CD4-positive, alpha-beta T cell treated with Interleukin-15 for 1 hour (primary cell): ENCODE measurements around the gene IFNK.
"Not testable (repeated sequence)": the region's sequence is repeated elsewhere in the genome, so short reads cannot be mapped to it uniquely, and the experiment has no call there.

Source experiments
- DNase-seq: peaks from one replicate; pipeline ENCODE4 v3.0.0-alpha.2; 2020

Gene IFNK, protein sequence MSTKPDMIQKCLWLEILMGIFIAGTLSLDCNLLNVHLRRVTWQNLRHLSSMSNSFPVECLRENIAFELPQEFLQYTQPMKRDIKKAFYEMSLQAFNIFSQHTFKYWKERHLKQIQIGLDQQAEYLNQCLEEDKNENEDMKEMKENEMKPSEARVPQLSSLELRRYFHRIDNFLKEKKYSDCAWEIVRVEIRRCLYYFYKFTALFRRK

DNA sequence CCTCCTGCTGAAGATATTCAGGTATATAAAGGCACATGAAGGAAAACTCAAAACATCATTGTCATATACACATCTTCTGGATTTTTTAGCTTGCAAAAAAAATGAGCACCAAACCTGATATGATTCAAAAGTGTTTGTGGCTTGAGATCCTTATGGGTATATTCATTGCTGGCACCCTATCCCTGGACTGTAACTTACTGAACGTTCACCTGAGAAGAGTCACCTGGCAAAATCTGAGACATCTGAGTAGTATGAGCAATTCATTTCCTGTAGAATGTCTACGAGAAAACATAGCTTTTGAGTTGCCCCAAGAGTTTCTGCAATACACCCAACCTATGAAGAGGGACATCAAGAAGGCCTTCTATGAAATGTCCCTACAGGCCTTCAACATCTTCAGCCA lies at the start of gene IFNK:
IFNK (plus strand) TSS at position 55 of the 400 bp plus-strand sequence; CDS start at position 102, 47 bp downstream.
- no peak for DNase-seq

DNA sequence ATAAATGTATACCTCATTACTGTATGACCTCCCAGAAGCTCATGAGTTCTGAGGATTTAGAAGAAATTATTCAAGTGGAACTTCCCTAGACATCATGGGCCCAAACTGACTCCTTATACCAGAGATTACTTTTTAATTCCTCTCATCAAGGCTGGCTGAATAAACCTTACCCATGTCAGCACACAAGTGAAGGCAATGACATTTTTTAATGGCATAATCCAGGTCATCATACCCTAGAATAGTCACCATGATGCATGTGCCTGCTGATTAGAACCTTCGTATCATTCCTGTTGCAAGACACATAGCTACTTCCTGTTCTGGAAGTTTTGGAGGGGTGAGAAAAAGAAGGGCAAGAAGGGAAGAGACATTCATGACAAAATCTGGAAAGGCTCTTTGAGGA lies 49.8 kb upstream of the IFNK start:
- DNase-seq: no peak

DNA sequence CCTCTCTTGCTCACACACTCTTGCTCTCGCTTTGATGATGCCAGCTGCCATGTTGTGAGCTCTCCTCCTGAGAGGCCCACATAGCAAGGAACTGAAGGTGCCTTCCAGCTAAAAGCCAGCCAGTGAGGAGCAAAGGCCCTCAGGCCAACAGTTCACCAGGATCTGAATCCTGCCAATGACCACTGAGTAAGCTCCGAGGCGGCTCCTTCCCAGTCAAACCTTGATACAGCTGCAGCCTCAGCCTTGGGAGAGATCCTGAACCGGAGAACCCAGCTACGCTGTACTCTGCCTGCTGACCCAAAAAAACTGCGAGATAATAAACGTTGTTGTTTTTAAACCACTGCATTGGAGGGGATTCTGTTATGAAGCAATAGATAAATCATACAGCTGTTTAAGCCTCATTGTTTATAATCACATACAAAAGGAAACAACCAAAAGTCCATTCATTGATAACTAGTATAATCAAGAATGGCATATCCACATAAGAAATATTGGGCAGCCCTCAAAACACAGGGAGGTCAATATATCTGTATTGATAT lies 49.0 kb upstream of the IFNK start:
- no peak for DNase-seq

DNA sequence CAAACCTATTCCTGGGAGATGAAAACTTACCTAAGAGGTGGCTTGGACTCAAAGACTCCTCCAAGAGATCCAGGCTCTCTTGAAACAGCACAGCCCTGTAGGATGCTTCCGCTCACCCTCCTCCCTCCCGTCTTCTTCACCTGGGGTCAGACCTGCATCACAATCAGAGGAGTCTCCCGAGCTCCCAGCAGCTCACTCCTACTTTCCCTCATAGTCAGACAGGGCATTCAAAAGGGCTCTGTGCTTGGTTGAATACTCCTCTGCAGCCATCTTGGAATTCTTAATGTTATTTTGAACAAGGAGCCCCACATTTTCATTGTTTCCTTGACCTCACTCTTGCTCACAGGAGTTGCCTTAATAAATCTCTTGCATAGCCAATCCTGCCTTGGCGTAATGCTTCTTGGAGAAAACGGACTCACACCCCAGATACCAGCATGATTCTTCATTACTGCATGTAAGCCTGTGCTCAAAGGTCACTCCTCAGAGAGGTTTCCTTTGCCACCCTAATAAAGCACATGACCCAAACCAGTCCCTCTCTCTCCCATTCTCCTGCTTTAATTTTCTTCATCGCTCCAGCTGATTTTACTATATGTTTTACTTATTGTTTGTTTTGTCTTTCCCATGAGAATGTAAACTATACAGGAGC lies 47.1 kb upstream of the IFNK start:
- DNase-seq: no peak

DNA sequence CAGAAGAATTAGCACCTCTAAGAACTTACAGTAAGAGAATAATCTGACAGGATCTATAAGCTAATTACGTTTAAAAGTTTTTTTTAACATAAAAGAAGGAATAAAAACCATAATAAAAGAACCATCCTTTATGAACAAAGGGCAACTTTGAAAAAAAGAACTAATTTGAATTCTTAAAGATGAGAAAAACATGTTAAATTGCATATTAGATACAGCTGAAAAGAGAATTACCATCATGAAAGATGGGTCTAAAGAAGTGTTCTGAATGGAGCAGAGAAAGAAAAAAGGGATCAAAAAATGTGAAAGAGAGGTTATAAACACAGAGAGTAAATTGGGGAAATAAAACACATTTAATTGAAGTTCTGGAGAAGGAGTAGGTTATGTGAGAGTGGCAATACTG lies 45.8 kb upstream of the IFNK start:
- DNase-seq: no peak

DNA sequence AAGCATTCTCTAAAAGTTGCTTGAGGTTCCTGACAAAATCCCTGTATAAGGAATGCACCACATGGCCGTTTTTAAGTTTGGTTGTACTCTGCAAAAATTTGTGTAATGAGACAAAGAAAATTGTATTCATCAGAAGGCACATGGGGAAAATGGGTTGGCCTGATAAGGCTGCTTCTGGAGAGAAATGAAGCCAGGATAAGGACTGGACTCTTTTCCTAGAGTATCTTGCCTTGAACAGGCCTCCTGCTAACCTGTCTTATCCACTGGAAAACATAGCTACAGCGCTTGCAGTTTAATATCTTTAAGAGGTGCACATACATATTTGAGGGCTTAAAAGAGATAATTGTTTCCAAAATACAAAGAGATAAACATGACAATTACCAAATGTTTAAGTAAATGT lies 41.4 kb upstream of the IFNK start:
- DNase-seq: no peak

DNA sequence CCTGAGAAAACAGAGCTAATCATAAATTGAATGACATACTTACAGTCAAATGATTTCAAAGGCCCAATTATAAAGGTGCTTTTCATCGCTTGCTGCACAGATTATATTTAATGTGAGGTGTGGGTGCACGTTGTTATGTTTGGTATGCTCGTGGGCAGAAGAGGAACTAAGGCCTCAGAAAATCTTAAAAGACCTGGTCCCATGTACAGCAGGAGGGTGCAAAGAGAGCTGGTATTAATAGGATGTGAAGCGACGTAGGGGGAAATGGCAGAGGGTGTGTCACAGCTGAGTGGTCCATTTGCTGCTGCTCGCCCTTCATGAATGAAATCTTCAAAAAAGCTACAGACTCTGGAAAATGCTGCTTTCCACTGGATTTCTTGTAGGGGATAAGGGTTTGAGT lies 40.5 kb upstream of the IFNK start:
- no peak for DNase-seq

DNA sequence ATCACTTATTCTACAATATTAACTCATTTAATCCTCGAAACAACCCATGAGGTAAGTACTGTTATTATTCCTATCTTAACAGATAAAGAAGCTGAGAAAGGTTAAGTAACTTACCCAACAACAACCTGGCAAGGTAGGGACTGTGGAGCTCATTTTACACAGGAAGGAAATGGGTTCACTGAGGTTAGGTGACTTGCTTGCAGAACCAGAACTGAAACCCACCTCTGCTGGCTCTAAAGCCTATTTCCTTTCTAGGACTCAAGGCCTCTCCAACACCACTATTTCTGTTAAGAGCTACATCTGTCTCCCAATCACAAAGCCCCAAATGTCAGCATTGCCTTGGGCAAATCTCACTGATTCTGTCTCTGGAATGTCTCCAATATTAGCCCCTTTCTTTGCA lies 38.9 kb upstream of the IFNK start:
- DNase-seq: no peak

DNA sequence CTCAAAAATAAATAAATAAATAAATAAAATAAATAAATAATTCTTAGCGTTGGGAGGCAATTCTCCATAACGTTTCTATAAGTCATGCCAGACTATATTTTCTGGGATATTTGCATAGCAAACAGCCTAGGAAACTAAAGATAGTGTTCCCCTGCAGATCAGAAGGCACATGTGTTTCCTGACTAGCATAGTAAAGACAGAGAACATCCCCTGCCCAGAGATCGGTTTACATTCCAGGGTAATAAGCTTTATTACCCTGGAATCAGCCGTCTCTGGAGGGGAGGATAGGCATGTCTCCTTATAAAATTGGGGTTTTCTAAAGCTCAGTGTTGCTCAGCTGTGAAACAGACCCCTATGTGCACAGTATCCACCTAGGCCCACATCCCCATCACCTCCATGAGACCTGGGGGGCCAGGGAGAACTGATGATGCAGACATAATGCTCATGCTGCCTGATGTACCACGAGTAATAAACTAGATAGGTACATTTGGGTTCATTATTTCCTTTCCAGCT lies 36.9 kb upstream of the IFNK start:
- no peak for DNase-seq

DNA sequence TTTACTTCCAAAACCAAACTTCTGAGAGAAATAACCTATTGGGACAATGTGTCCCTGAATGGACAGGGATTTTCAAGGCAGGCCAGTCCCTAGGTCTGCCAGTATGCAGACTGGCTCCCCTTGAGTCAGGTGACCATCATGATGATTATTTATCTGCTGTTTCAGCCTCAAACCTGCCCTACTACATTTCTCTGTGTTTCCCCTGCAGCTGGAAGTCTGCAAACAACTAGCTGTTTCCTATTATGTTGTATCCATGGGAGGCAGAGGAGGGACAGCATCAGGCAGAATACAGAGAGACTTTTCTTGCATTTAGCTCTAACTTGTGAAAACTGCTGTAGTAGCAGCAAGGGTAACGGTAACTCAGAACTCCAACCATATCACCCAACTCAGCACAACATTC lies 36.2 kb upstream of the IFNK start:
- DNase-seq: no peak

DNA sequence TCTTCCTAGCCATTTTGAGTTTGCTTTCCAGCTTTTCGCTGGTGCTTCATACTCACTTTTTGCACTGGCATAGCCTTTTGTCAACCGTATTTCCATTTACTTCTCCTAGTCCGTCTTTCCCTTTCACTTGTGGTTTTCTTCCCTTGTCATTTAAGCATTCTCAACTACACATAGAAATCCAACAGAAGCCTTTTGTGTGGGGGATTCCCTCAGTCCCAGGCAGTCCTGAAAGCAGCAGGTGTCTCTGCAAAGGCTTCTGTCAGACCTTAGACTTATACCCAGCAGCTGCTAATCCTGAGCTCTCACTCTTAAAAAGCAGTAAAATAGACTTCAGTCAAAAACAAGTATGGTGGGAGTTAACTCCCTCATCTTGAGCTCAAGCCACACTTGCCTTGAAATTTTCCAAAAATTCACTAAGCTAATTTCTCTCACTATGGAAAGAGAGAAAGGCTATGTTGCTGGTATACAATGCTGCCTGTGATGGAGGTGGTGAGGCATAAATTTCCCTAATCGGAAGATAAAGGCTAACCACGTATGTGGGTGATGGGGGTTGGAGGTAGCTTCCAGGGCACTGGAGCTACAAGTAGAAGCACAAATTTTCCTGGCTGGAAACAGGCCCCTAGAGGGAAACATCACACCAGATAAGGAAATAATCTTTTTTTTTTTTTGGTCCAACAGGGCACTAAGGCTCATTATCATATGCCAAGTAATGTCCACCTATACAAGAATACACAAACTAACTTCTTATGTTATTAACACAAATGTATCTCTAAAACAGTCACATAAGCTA lies 34.8 kb upstream of the IFNK start:
- no peak for DNase-seq

DNA sequence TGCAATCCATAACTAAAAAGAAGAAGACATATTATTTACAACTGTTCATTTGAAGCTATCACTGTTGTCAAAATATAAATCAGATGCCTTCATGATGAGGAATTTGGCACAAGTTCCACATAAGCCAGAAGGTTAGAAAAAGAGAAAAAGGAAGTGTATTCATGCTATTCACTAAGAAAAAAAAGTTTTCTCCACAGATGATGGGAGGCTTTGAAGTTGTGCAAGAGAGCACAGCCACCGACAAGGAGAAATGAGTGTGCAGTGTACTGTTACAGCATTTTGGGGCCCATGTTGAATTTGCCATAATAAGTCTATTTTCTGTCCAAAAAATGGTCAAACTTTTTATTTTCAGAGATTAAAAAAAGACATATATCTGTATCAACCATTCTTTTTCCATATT lies 32.9 kb upstream of the IFNK start:
- no peak for DNase-seq

DNA sequence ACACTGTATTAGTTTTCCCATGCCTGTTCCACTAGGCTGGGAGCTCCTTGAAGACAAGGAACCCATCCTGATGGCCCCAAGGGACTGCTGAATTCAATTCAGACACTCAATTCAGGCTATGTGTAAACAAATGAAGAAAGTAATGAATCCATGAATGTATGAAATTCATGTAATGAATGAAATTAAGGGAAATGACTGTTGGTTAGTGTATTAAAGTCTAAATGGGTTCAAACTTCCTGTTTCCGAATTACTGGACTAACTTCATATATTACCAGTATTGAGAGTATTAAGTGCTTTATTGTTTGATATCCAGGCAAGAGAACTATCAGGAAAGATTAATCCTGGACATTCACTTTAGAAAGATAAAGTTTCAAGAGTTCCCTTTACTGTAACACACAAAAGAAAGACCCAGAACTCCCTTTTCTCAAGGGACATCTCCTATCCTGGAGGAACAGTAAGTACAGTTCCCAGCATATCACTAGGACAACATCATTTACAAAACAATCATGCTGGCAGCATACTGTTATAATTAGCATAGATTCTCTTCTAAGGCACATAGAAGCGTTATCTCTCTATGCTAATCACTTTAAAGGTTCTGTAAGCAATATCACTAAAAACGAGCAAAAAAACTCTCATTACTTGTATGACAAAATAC lies 28.5 kb upstream of the IFNK start:
- no peak for DNase-seq

DNA sequence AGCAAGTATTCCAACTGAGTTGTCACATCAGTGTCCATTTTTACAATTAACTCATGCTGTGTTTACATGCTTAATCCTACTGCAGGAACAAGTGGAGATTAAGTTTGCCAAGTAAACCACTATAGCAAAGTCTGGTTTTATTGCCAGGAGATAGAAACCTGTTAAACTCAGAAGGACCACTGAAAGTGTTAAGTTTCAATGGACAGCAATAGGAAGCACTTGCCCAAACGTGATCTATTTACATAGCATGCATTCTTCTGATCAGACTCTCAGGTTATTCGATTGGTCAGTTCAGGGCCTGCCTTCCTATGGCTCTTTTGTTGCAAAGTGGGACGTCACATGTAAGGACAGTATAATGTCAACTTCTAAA lies 28.0 kb upstream of the IFNK start:
- no peak for DNase-seq

DNA sequence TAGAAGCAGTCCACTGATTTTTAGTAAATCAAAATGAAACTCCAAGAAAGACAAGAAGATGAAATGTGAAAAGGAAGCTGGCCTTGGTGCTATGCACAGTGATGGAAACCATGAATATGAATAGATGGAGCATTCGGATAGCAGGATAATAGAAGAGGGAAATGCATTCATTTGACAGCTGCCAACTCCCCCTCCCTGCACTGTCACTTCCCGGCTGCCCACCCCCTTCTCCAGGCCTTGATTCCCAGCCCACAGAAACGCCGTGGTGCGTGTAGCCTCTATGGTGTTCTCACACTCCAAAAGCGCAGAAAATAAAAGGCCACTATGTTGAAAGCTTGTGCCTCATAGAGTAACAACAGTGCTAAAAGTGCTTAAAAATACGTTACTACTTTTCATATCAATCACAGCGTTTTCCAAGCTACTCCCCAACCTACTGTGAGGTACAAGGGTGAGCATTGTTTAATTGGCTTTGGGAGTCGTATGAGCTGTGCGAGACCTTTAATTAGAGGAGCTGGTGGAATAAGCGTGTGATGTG lies 26.1 kb upstream of the IFNK start:
- no peak for DNase-seq

DNA sequence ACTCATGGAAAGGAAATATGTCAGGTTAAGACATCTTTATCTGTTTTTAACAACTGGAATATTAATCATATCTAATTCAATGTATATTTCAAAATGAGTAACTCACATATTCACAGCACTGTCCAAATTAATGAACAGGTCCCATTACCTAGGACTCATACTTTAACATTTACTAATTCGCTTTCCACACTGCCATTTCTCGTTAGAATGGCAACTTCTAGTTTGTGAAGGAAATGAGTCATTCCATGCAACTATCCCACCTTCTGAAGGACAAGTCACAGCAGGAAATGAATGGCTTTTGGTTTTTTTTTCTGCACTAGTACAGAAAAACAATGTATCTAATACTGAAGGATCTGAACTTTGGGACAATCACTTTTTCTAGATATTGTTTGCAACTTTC lies 24.6 kb upstream of the IFNK start:
- no peak for DNase-seq

DNA sequence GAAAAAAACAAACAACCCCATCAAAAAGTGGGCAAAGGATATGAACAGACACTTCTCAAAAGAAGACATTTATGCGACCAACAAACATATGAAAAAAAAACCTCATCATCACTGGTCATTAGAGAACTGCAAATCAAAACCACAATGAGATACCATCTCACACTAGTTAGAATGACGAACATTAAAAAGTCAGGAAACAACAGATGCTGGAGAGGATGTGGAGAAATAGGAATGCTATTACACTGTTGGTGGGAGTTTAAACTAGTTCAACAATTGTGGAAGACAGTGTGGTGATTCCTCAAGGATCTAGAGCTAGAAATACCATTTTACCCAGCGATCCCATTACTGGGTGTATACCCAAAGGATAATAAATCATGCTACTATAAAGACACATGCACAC lies 23.2 kb upstream of the IFNK start:
- not testable (repeated sequence) for DNase-seq

DNA sequence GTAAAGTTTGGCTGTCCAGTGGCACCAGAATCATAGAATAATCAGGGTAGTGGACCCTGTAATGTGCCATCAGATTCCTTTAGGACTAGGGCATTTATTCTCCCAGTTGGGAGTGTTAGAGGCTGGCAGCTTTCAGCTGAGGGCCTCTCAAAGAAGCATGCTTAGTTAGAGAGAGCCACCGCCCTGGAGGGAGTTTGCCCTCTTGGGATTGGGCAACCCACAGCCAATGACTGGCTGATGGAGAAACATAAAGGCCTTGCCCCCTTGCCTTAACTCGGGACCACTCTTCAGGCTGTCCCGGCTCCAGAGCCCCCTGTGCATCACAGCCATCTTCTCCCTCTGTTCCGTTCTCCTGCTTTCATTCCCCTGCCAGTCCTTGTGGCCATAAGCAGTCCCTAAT lies 20.5 kb upstream of the IFNK start:
- no peak for DNase-seq

DNA sequence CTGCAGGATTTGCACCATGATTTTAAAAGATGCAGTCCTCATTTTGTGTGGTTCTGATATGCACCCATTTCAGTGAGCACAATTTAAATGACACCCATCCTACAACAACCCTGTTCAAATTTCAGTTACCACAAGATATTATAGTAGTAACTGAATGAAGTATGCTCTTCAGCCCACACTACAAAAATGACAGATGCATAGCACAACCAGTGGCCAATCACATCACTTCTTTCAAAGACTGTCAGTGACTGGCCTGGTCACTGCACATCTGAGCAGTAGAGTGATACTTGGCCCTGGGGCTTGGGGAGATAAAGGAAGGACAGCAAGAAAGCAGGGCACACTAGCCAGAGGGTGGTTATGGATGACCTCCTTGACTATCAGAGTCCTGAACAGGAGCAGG lies 19.8 kb upstream of the IFNK start:
- DNase-seq: no peak

DNA sequence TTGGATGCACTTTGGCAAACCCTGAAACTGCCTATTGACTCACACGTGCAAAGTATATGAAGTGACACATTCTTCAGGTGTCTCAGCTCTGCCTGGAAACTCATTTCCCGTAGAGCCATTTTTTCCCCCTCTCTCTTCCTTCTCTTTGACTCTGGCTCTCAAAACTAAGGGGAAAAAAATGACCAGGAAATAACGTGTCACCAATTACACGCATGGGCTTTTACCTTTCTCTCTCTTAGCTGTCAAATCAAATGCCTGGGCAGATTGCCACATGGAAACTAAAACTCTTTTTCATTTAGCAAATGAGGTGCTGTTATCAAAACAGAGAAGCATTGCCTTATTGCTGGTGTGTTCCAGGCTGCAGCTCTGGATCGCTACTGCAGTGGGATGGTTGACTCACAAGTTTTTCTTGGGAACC lies 18.3 kb upstream of the IFNK start:
- DNase-seq: no peak

DNA sequence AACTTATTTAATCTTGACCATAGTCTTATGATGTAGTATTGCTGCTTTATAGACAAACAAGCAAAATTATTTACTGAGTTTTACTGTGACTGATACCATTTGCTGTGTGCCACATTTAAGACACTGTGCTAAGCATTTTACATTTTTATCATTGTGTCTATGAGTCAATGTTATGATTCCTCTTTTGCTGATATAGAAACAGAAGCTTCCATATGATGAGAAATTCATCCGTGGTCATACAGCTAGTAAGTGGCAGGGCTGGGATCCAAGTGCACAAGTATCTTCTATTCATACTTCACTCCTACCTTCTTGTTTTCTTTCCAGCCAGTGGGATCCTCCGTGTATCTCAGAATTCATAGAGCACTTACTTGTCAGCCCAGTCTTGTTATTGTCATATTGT lies 17.1 kb upstream of the IFNK start:
- DNase-seq: no peak

DNA sequence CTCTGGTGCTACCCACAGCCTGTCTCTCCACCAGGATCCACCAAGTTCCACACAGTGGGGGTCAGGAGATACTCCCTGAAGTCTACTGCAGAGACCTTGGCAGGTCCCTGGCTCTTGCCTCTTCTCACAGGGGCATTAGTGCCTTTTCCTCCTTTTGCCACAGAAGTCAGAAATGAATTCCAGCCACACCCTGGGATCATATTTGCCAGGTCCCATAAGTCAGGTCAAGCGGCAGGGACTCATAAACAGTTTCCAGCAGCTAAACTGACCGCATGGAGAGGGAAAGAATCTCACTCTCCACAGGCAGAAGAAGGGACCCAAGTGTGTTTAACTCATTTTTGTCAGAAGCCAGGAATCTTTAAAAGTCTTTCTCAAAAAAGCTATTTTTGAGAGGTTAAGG lies 13.3 kb upstream of the IFNK start:
- no peak for DNase-seq

DNA sequence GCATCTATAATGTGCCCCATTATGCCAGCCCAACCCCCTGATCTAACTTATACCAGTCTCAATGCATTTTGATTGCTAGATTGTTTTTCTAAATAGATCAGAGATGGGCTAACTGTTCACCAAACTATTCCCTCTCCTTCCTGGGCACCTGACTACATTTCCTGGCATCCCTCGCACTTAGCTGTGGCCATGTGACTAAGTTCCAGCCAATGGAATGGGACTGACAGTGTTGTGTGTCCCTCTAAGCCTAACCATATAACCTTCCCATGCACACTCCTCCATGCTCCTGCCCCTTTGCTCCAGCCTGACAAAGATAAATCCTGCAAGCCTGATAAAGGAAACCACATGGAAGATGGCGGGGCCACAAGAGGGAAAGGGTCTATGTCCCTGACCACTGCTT lies 12.3 kb upstream of the IFNK start:
- DNase-seq: no peak
